ENCODE measurements around the gene TMEM52. TPM values are rescaled to one million over a fixed set of nuclear protein-coding genes. Genes with fewer than 3 reads are reported as not detected.

Gene TMEM52
- total RNA-seq, 1 donor from 2014 or later, result 5.4 TPM

- Mint-ChIP-seq H3K27ac (ENCODE audit: unreplicated experiment) (no peak overlapping the region), H3K36me3 (ENCODE audit: unreplicated experiment) (no peaks in the 10 kb centered on the region), H3K27me3 (ENCODE audit: unreplicated experiment) (peaks cover 4% of the 10 kb centered on the region), H3K4me1 (ENCODE audit: low read depth, unreplicated experiment) (peaks cover 2% of the 10 kb centered on the region), H3K9me3 (ENCODE audit: unreplicated experiment) (peaks cover 2% of the 10 kb centered on the region), H3K4me3 (ENCODE audit: unreplicated experiment) (no peak overlapping the region)
- TF ChIP-seq CTCF (IDR thresholded peaks at IDR 0.05; ENCODE audit: partially characterized antibody, unreplicated experiment), result no peak
- peak; percentile 24 for DNase-seq
Observed at GRCh38 chr1:1917995-1918900, 831 bp downstream of the TMEM52 start.

GRCh38 chr1:1917304-1917976, 1.6 kb downstream of the TMEM52 start:
- peaks cover 2% of the 10 kb centered on the region for H3K4me1 Mint-ChIP-seq (ENCODE audit: low read depth, unreplicated experiment)
- peaks cover 4% of the 10 kb centered on the region for H3K27me3 Mint-ChIP-seq (ENCODE audit: unreplicated experiment)
- no peaks in the 10 kb centered on the region for H3K36me3 Mint-ChIP-seq (ENCODE audit: unreplicated experiment)
- H3K4me3 Mint-ChIP-seq (ENCODE audit: unreplicated experiment), result peak overlapping the region; percentile 30
- peak; percentile 15 for DNase-seq
- H3K27ac Mint-ChIP-seq (ENCODE audit: unreplicated experiment), result no peak overlapping the region
- H3K9me3 Mint-ChIP-seq (ENCODE audit: unreplicated experiment), result peaks cover 2% of the 10 kb centered on the region
- TF ChIP-seq CTCF (IDR thresholded peaks at IDR 0.05; ENCODE audit: partially characterized antibody, unreplicated experiment), result no peak

GRCh38 chr1:1916851-1917251, 2.2 kb downstream of the TMEM52 start:
- Mint-ChIP-seq H3K27ac (ENCODE audit: unreplicated experiment) (no peak overlapping the region), H3K27me3 (ENCODE audit: unreplicated experiment) (peaks cover 4% of the 10 kb centered on the region), H3K9me3 (ENCODE audit: unreplicated experiment) (peaks cover 2% of the 10 kb centered on the region), H3K4me3 (ENCODE audit: unreplicated experiment) (no peak overlapping the region), H3K4me1 (ENCODE audit: low read depth, unreplicated experiment) (peaks cover 2% of the 10 kb centered on the region), H3K36me3 (ENCODE audit: unreplicated experiment) (no peaks in the 10 kb centered on the region)
- peak; percentile 13 for DNase-seq
- no peak for TF ChIP-seq CTCF (IDR thresholded peaks at IDR 0.05; ENCODE audit: partially characterized antibody, unreplicated experiment)

GRCh38 chr1:1915911-1916840, 2.9 kb downstream of the TMEM52 start:
- Mint-ChIP-seq H3K4me3 (ENCODE audit: unreplicated experiment) (no peak overlapping the region), H3K4me1 (ENCODE audit: low read depth, unreplicated experiment) (peaks cover 2% of the 10 kb centered on the region), H3K27me3 (ENCODE audit: unreplicated experiment) (peaks cover 4% of the 10 kb centered on the region), H3K9me3 (ENCODE audit: unreplicated experiment) (peaks cover 4% of the 10 kb centered on the region), H3K27ac (ENCODE audit: unreplicated experiment) (no peak overlapping the region), H3K36me3 (ENCODE audit: unreplicated experiment) (no peaks in the 10 kb centered on the region)
- peak; percentile 19 for DNase-seq
- no peak for TF ChIP-seq CTCF (IDR thresholded peaks at IDR 0.05; ENCODE audit: partially characterized antibody, unreplicated experiment)

Measured in glutamatergic neuron (in vitro differentiated cells).